Neural cell (in vitro differentiated cells): ENCODE data around the gene LANCL2. TPM values are rescaled to one million over a fixed set of nuclear protein-coding genes. Genes with fewer than 3 reads are reported as not detected.

ENCODE experiments used
- H2AFZ ChIP-seq: fragments of 200-600, 300-800 bp; sonication (generic), shearing (Covaris generic); 2 replicates; pipeline ENCODE4 v1.6.0; 2014; ENCODE audit warnings: low read depth, mild to moderate bottlenecking, antibody characterized with exemption, low read length, moderate library complexity
- H3F3A ChIP-seq: fragments of 200-600 bp; shearing (Covaris generic); 2 replicates; pipeline ENCODE4 v1.6.1; 2016; ENCODE audit warnings: mild to moderate bottlenecking, moderate library complexity, mixed read lengths, antibody characterized with exemption, low read length; ENCODE audit not compliant: insufficient read depth, poor library complexity, severe bottlenecking
- H3K27ac ChIP-seq: fragments of 200-600, 300-800 bp; sonication (generic), shearing (Covaris generic); 2 replicates; pipeline ENCODE4 v1.5.1; 2014; ENCODE audit warnings: mild to moderate bottlenecking, low read length, moderate library complexity
- H3K27me3 ChIP-seq: fragments of 300-800, 200-600 bp; sonication (generic), shearing (Covaris generic); 2 replicates; pipeline ENCODE4 v1.6.0; 2014; ENCODE audit warnings: mild to moderate bottlenecking, low read depth, low read length, moderate library complexity; ENCODE audit not compliant: insufficient read depth
- H3K36me3 ChIP-seq: fragments of 300-800, 200-600 bp; sonication (generic), shearing (Covaris generic); 2 replicates; pipeline ENCODE4 v1.5.1; 2014; ENCODE audit warnings: mild to moderate bottlenecking, antibody characterized with exemption, low read length, moderate library complexity; ENCODE audit not compliant: insufficient read depth
- H3K4me2 ChIP-seq: fragments of 300-800, 200-600 bp; sonication (generic), shearing (Covaris generic); 2 replicates; pipeline ENCODE4 v1.6.0; 2014; ENCODE audit warnings: mild to moderate bottlenecking, low read length
- H3K4me3 ChIP-seq: fragments of 300-800, 200-600 bp; sonication (generic), shearing (Covaris generic); 2 replicates; pipeline ENCODE4 v1.5.1; 2014; ENCODE audit warnings: mild to moderate bottlenecking, low read length, moderate library complexity
- H3K79me2 ChIP-seq: fragments of 200-600 bp; shearing (Covaris generic); replicated peaks from 2 replicates; pipeline ENCODE4 v1.6.0; 2014; ENCODE audit warnings: mild to moderate bottlenecking, low read length, moderate library complexity; ENCODE audit not compliant: insufficient read depth
- H3K9ac ChIP-seq: fragments of 300-800, 200-600 bp; sonication (generic), shearing (Covaris generic); 2 replicates; pipeline ENCODE4 v1.6.1; 2016; ENCODE audit warnings: mild to moderate bottlenecking, low read length, mixed read lengths
- H3K9me2 ChIP-seq: fragments of 200-600 bp; shearing (Covaris generic); 2 replicates; pipeline ENCODE4 v1.6.1; 2016; ENCODE audit warnings: mild to moderate bottlenecking, low read length, mixed read lengths; ENCODE audit not compliant: insufficient read depth
- H3K9me3 ChIP-seq: fragments of 200-600, 300-800 bp; sonication (generic), shearing (Covaris generic); 2 replicates; pipeline ENCODE4 v1.6.1; 2016; ENCODE audit warnings: mild to moderate bottlenecking, mixed run types, low read length, moderate library complexity, mixed read lengths
- H4K20me1 ChIP-seq: fragments of 200-600 bp; shearing (Covaris generic); 2 replicates; pipeline ENCODE4 v1.6.1; 2016; ENCODE audit warnings: mild to moderate bottlenecking, mixed run types; ENCODE audit not compliant: insufficient read depth
- EP300 ChIP-seq: fragments of 450-650 bp; conservative IDR thresholded peaks from 2 replicates; pipeline ENCODE4 v1.6.1; 2014; ENCODE audit warnings: antibody characterized with exemption, mild to moderate bottlenecking, moderate library complexity; ENCODE audit not compliant: poor library complexity, severe bottlenecking
- EZH2 ChIP-seq: fragments of 200-600, 300-800 bp; shearing (Covaris generic), sonication (generic); IDR thresholded peaks from 2 replicates; pipeline ENCODE4 v1.6.1; 2014; ENCODE audit warnings: antibody characterized with exemption, low read length, borderline replicate concordance, mild to moderate bottlenecking; ENCODE audit not compliant: insufficient read depth, poor library complexity, severe bottlenecking
- MXI1 ChIP-seq: fragments of 450-650 bp; conservative IDR thresholded peaks from 2 replicates; pipeline ENCODE4 v1.6.1; 2014; ENCODE audit warnings: antibody characterized with exemption, mild to moderate bottlenecking; ENCODE audit not compliant: poor library complexity, severe bottlenecking
- POLR2AphosphoS5 ChIP-seq: IDR thresholded peaks from 2 replicates; pipeline ENCODE4 v1.6.1; 2012
- RAD21 ChIP-seq: fragments of 450-650 bp; conservative IDR thresholded peaks from 2 replicates; pipeline ENCODE4 v1.6.1; 2014; ENCODE audit warnings: antibody characterized with exemption, mild to moderate bottlenecking, moderate library complexity
- SMC3 ChIP-seq: fragments of 450-650 bp; conservative IDR thresholded peaks from 2 replicates; pipeline ENCODE4 v1.6.1; 2014; ENCODE audit warnings: antibody characterized with exemption, mild to moderate bottlenecking, moderate library complexity; ENCODE audit not compliant: poor library complexity
- TAF1 ChIP-seq: IDR thresholded peaks from 2 replicates; pipeline ENCODE4 v1.6.1; 2012; ENCODE audit warnings: low read depth
- polyA plus RNA-seq: library from polyadenylated mRNA; depleted of rRNA; stranded (reverse); fragments of >200 nt; gene quantifications from 2 replicates; pipeline ENCODE4 v1.2.3, GENCODE V29; 2014
- TF ChIP-seq, protein P1 (sequence below): fragments of 450-650 bp; IDR thresholded peaks from 2 replicates; pipeline ENCODE4 v1.5.1; 2014; ENCODE audit warnings: antibody characterized with exemption, mild to moderate bottlenecking, moderate library complexity; ENCODE audit not compliant: poor library complexity, severe bottlenecking
- TF ChIP-seq, protein P2 (sequence below): IDR thresholded peaks from 2 replicates; pipeline ENCODE4 v1.6.1; 2012; ENCODE audit warnings: borderline replicate concordance

The LANCL2 gene
- polyA plus RNA-seq, 1 donor from 2014 or later = 51.2 TPM

DNA sequence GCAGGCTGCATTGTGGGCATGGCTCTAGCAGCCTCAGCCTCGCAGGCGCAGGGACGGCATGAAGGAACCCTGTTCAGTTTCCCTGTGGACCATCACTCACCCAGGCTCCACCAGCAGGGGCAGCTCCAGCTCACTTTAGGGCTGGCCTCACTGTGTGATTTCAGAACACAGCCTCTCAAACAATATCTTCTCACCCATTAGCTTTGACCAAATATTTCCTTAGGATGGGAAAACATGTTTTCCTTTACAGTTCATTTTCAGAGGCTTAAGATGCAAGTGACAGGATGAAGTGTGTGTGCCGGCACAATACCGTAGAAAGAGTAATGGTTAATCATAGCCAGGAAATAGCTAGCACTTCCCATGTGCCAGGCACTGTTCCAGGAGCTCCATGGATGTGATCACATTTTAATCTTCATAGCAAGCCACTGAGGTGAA lies 58.2 kb downstream of the LANCL2 start:
- Histone ChIP-seq H3F3A (no peaks in the 10 kb centered on the region), H3K9me3 (no peaks in the 10 kb centered on the region), H3K4me3 (no peak overlapping the region), H3K27me3 (no peaks in the 10 kb centered on the region), H3K79me2 (no peaks in the 10 kb centered on the region), H3K36me3 (peaks cover 4% of the 10 kb centered on the region), H3K27ac (no peak overlapping the region), H3K4me2 (no peak overlapping the region), H4K20me1 (no peaks in the 10 kb centered on the region), H3K9ac (no peak overlapping the region), H3K9me2 (no peaks in the 10 kb centered on the region), H2AFZ (no peak overlapping the region)
- no peak for TF ChIP-seq SMC3
- no peak for TF ChIP-seq MXI1
- TF ChIP-seq RAD21 = no peak
- TF ChIP-seq, protein P1, sequence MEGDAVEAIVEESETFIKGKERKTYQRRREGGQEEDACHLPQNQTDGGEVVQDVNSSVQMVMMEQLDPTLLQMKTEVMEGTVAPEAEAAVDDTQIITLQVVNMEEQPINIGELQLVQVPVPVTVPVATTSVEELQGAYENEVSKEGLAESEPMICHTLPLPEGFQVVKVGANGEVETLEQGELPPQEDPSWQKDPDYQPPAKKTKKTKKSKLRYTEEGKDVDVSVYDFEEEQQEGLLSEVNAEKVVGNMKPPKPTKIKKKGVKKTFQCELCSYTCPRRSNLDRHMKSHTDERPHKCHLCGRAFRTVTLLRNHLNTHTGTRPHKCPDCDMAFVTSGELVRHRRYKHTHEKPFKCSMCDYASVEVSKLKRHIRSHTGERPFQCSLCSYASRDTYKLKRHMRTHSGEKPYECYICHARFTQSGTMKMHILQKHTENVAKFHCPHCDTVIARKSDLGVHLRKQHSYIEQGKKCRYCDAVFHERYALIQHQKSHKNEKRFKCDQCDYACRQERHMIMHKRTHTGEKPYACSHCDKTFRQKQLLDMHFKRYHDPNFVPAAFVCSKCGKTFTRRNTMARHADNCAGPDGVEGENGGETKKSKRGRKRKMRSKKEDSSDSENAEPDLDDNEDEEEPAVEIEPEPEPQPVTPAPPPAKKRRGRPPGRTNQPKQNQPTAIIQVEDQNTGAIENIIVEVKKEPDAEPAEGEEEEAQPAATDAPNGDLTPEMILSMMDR = no peak
- TF ChIP-seq, protein P2, sequence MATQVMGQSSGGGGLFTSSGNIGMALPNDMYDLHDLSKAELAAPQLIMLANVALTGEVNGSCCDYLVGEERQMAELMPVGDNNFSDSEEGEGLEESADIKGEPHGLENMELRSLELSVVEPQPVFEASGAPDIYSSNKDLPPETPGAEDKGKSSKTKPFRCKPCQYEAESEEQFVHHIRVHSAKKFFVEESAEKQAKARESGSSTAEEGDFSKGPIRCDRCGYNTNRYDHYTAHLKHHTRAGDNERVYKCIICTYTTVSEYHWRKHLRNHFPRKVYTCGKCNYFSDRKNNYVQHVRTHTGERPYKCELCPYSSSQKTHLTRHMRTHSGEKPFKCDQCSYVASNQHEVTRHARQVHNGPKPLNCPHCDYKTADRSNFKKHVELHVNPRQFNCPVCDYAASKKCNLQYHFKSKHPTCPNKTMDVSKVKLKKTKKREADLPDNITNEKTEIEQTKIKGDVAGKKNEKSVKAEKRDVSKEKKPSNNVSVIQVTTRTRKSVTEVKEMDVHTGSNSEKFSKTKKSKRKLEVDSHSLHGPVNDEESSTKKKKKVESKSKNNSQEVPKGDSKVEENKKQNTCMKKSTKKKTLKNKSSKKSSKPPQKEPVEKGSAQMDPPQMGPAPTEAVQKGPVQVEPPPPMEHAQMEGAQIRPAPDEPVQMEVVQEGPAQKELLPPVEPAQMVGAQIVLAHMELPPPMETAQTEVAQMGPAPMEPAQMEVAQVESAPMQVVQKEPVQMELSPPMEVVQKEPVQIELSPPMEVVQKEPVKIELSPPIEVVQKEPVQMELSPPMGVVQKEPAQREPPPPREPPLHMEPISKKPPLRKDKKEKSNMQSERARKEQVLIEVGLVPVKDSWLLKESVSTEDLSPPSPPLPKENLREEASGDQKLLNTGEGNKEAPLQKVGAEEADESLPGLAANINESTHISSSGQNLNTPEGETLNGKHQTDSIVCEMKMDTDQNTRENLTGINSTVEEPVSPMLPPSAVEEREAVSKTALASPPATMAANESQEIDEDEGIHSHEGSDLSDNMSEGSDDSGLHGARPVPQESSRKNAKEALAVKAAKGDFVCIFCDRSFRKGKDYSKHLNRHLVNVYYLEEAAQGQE = no peak
- no peak for TF ChIP-seq EZH2
- no peak for TF ChIP-seq TAF1
- TF ChIP-seq EP300 = no peak

DNA sequence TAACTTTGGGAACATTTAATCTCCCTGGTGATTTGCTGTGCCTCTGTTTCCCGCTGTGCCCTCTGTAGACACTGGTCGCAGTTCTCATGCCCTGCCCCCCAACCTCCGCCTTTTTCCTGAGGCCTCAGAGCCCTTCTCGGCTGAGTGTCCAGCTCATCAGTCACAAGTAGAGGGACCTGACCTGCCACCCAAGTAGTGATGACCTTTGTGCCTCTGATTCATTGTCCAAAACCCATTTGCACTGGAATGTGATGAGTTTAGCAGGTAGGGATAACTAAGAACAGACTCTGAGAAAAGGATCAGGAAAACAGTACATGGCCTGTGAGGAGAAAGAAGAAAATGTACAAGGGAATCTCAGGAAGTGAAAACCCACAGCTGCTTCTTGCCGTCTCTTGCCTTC lies 58.8 kb downstream of the LANCL2 start:
- TF ChIP-seq SMC3 (no peak), POLR2AphosphoS5 (no peak), TAF1 (no peak), EZH2 (no peak), EP300 (no peak), MXI1 (no peak), RAD21 (no peak)
- TF ChIP-seq, protein P1 = no peak
- TF ChIP-seq, protein P2 = no peak
- no peak overlapping the region for H2AFZ ChIP-seq
- H3K4me3 ChIP-seq = no peak overlapping the region
- H3K79me2 ChIP-seq = no peaks in the 10 kb centered on the region
- H3F3A ChIP-seq = no peaks in the 10 kb centered on the region
- H3K4me2 ChIP-seq = no peak overlapping the region
- H3K9ac ChIP-seq = no peak overlapping the region
- H4K20me1 ChIP-seq = no peaks in the 10 kb centered on the region
- no peaks in the 10 kb centered on the region for H3K9me3 ChIP-seq
- no peaks in the 10 kb centered on the region for H3K27me3 ChIP-seq
- no peak overlapping the region for H3K27ac ChIP-seq
- H3K36me3 ChIP-seq = peaks cover 4% of the 10 kb centered on the region
- no peaks in the 10 kb centered on the region for H3K9me2 ChIP-seq
